Transverse colon (tissue), 4 donors: ENCODE measurements around the gene FBXL13. TPM values are rescaled to one million over a fixed set of nuclear protein-coding genes. Genes with fewer than 3 reads are reported as not detected.
A peak's percentile ranks its signal among the peaks of the same experiment; 100 is the strongest.
"Not testable (repeated sequence)": the region's sequence is repeated elsewhere in the genome, so short reads cannot be mapped to it uniquely, and the experiment has no call there.

Experiments used
- DNase-seq: peaks from one replicate; pipeline ENCODE4 v3.0.0-alpha.2; 2019
- H3K27ac ChIP-seq, 4 donors: fragments of 200-600 bp; sonication (generic); 2 replicates each; pipeline ENCODE4 v1.5.1; 2016 to 2018; ENCODE audit warnings: inconsistent platforms in 4 of 4
- H3K27me3 ChIP-seq: fragments of 200-600 bp; sonication (generic); 2 replicates; pipeline ENCODE4 v1.5.1; 2017; ENCODE audit warnings: inconsistent platforms
- H3K36me3 ChIP-seq, 4 donors: fragments of 200-600 bp; sonication (generic); 2 replicates each; pipeline ENCODE4 v1.5.1; 2017 to 2019; ENCODE audit warnings: inconsistent platforms in 4 of 4
- H3K4me1 ChIP-seq, 4 donors: fragments of 200-600 bp; sonication (generic); 2 replicates each; pipeline ENCODE4 v1.5.1; 2017 to 2020; ENCODE audit warnings: inconsistent platforms in 4 of 4
- H3K4me3 ChIP-seq, 4 donors: fragments of 200-600 bp; sonication (generic); 1 replicate in 1 of 4; 2 replicates in 3 of 4; pipeline versions ENCODE4 v1.5.1 to v1.6.1; 2017 to 2019; ENCODE audit warnings: inconsistent platforms in 4 of 4
- H3K9me3 ChIP-seq, 2 donors: fragments of 200-600 bp; sonication (generic); 2 replicates each; pipeline ENCODE4 v1.5.1; 2017 to 2019; ENCODE audit warnings: inconsistent platforms in 2 of 2
- CTCF ChIP-seq, 5 experiments: fragments of 200-600 bp in 3 of 5; fragments of 450-650 bp in 2 of 5; sonication (generic) in 3 of 5; IDR thresholded peaks; 1 replicate in 2 of 5; 2 replicates in 3 of 5; pipeline ENCODE4 v1.5.1; 2016 to 2017; ENCODE audit warnings: antibody characterized with exemption in 5 of 5, inconsistent platforms in 3 of 5, mild to moderate bottlenecking in 2 of 5, moderate library complexity in 1 of 5
- EP300 ChIP-seq: sonication (generic); formaldehyde crosslinking; IDR thresholded peaks from one replicate; pipeline ENCODE4 v1.6.1; 2017; ENCODE audit warnings: antibody characterized with exemption, low read depth
- POLR2A ChIP-seq: fragments of 450-650 bp; IDR thresholded peaks from one replicate; pipeline ENCODE4 v1.6.1; 2016; ENCODE audit warnings: antibody characterized with exemption, mild to moderate bottlenecking, moderate library complexity
- POLR2AphosphoS5 ChIP-seq, 3 donors: sonication (generic); formaldehyde crosslinking; IDR thresholded peaks; one replicate each; pipeline ENCODE4 v1.6.1; 2016; ENCODE audit warnings: antibody characterized with exemption in 3 of 3
- WGBS, 2 donors: methylation state at CpG; one replicate each; pipeline ENCODE4 v1.1.5; 2018; ENCODE audit warnings: low coverage in 1 of 2; 5-methylcytosine and 5-hydroxymethylcytosine counted together
- in situ Hi-C, 4 donors: fragments of 200-750 bp; cut with MboI; loops; one replicate each; pipeline versions ENCODE4 v1.15.0 to v1.15.1; 2017; ENCODE audit warnings: low sequenced_read_pairs in 3 of 4, low pct_ligation_motif_present in 1 of 4, low pct_unique_long_range_greater_than_20kb in 1 of 4
- intact Hi-C: fragments of 100-400 bp; cut with DNase I; formaldehyde crosslinking; loops from one replicate; pipeline ENCODE4 v1.15.1; 2023; ENCODE audit warnings: low total_unique reads
- total RNA-seq, 4 donors: library from RNA; depleted of rRNA; stranded (reverse); fragments of >200 nt; gene quantifications; one replicate each; pipeline ENCODE4 v1.1.0, GENCODE V29; 2016

FBXL13 gene
- total RNA-seq, 4 donors from 2014 or later: 0.96 to 6.8 (median 1.9) TPM; not detected in 1

- intact Hi-C loops: no loop called here
- in situ Hi-C loops: loop anchor here in 3 of 4 donors (25.0 kb wide), 1 partner anchor 303 kb away; no protein-coding TSS in a partner anchor
- Histone ChIP-seq H3K27me3 (no peaks in the 10 kb centered on the region), H3K4me1 (no peaks in the 10 kb centered on the region), H3K9me3 (no peaks in the 10 kb centered on the region), H3K4me3 (no peak overlapping the region), H3K36me3 (no peaks in the 10 kb centered on the region), H3K27ac (no peak overlapping the region)
- 8% methylated on average over 1 of the region's 1 CpG; no CpG with 5 or more reads in 1 of the 2 donors for WGBS, 2 donors
- peak; percentile 21 for DNase-seq
- TF ChIP-seq POLR2AphosphoS5 (IDR thresholded peaks at IDR 0.05) (no peak), CTCF (IDR thresholded peaks at IDR 0.05) (peak in 2 of 5 experiments; percentile 12 to 28), EP300 (no peak), POLR2A (no peak)
Measured at GRCh38 chr7:103065667-103066066, 8.9 kb downstream of the FBXL13 start.

GRCh38 chr7:103063895-103064294, 10.7 kb downstream of the FBXL13 start:
- 90 to 100% methylated on average over 1 to 3 of the region's 3 CpGs for WGBS, 2 donors
- DNase-seq: no peak
- Histone ChIP-seq H3K36me3 (no peaks in the 10 kb centered on the region), H3K9me3 (no peaks in the 10 kb centered on the region), H3K4me1 (no peaks in the 10 kb centered on the region), H3K27me3 (no peaks in the 10 kb centered on the region), H3K4me3 (no peak overlapping the region), H3K27ac (no peak overlapping the region)
- in situ Hi-C loops: loop anchor here in 3 of 4 donors (25.0 kb wide), 1 partner anchor 302 kb away; no protein-coding TSS in a partner anchor
- intact Hi-C loops: loop anchor here (5.0 kb wide), 1 partner anchor 307 kb away; no protein-coding TSS in a partner anchor
- TF ChIP-seq EP300: no peak
- TF ChIP-seq POLR2A: no peak

- H3K9me3 ChIP-seq: no peaks in the 10 kb centered on the region
- 37 to 66% methylated on average over 2 of the region's 2 CpGs for WGBS, 2 donors
- H3K36me3 ChIP-seq: no peaks in the 10 kb centered on the region
- no peak overlapping the region for H3K27ac ChIP-seq
- no peak for DNase-seq
- H3K4me3 ChIP-seq: no peak overlapping the region
- H3K4me1 ChIP-seq: no peaks in the 10 kb centered on the region
- no peaks in the 10 kb centered on the region for H3K27me3 ChIP-seq
- intact Hi-C loops: no loop called here
- in situ Hi-C loops: loop anchor here in 3 of 4 donors (25.0 kb wide), 1 partner anchor 297 kb away; no protein-coding TSS in a partner anchor
- TF ChIP-seq POLR2AphosphoS5 (IDR thresholded peaks at IDR 0.05) (no peak), POLR2A (no peak), EP300 (no peak)
Measured at GRCh38 chr7:103059471-103059870, 15.1 kb downstream of the FBXL13 start.

GRCh38 chr7:103058122-103058521, 16.5 kb downstream of the FBXL13 start:
- intact Hi-C loops: no loop called here

GRCh38 chr7:103056006-103056405, 18.6 kb downstream of the FBXL13 start:
- H3K4me1 ChIP-seq, H3K36me3 ChIP-seq, H3K27ac ChIP-seq, H3K4me3 ChIP-seq, H3K27me3 ChIP-seq, H3K9me3 ChIP-seq, DNase-seq, intact Hi-C loops: not testable (repeated sequence)
- in situ Hi-C loops: loop anchor here in 3 of 4 donors (25.0 kb wide), 1 partner anchor 294 kb away; no protein-coding TSS in a partner anchor
- WGBS, 2 donors: 82 to 92% methylated on average over 1 of the region's 1 CpG

More at GRCh38 chr7:103058122-103058521, 16.5 kb downstream of the FBXL13 start:
- H3K9me3 ChIP-seq: no peaks in the 10 kb centered on the region
- H3K27me3 ChIP-seq: no peaks in the 10 kb centered on the region
- DNase-seq: no peak
- no peak overlapping the region for H3K27ac ChIP-seq
- H3K36me3 ChIP-seq: no peaks in the 10 kb centered on the region
- TF ChIP-seq POLR2A: no peak
- no peak for TF ChIP-seq CTCF (IDR thresholded peaks at IDR 0.05)
- no peak for TF ChIP-seq EP300
- no peak for TF ChIP-seq POLR2AphosphoS5 (IDR thresholded peaks at IDR 0.05)
- H3K4me3 ChIP-seq: no peak overlapping the region
- in situ Hi-C loops: loop anchor here in 3 of 4 donors (25.0 kb wide), 1 partner anchor 296 kb away; no protein-coding TSS in a partner anchor
- H3K4me1 ChIP-seq: no peaks in the 10 kb centered on the region
